NCI-H2227 (cell line): ENCODE results near the gene HMOX1.
"Not testable (repeated sequence)": the region's sequence is repeated elsewhere in the genome, so short reads cannot be mapped to it uniquely, and the experiment has no call there.

Experiments
- DNase-seq: peaks from one replicate; lab custom pipeline; 2025; ENCODE audit not compliant: unreplicated experiment; lab: John Stamatoyannopoulos, UW

HMOX1 gene

DNA sequence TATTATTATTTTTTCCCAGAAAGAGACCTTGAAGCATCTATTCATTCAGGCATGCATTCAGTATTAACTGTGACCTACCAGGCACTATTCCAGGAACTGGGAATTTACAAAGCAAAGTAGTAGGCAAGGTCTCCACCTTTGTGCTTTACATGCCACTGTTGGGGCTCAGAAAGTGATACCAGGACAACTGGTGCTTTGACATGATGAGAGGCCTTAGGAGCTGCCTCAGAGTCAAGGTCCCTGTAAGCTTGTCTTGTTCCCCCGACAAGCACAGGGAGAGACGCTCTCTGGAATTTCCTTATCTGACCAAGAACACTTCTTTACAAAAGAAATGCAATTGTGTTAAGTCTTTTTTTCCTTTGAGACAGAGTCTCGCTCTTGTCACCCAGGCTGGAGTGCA is 2.3 kb upstream of the HMOX1 start:
- no peak for DNase-seq

- DNase-seq: no peak
Measured at GRCh38 chr22:35379146-35379993, 1.5 kb upstream of the HMOX1 start.

- DNase-seq: no peak
Measured at GRCh38 chr22:35380013-35380412, 883 bp upstream of the HMOX1 start.

- no peak for DNase-seq
Measured at GRCh38 chr22:35381424-35382009, 621 bp downstream of the HMOX1 start.

DNA sequence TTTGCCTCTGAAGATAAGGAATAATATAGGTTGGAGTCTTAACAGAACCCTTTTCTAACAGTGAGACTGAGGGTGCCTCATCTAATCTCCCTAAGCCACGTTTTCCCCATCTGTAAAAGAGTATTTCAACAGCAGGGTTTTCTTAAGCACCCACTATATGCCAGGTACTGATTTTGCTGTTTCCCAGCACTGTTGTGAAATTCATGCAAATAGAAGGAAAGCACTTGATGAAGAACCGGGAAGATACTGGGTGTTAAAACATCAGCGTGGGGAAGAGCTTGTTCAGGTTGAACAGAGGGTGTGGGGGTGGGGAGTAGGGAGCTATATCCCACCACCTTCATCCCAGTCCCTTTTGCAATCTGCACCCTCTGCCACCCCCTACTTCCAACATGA is 2.8 kb downstream of the HMOX1 start:
- DNase-seq: no peak

- DNase-seq: no peak
Measured at GRCh38 chr22:35384527-35384926, 3.6 kb downstream of the HMOX1 start.

GRCh38 chr22:35384975-35385588 is 4.2 kb downstream of the HMOX1 start:
- DNase-seq: no peak

GRCh38 chr22:35386670-35387288 is 5.9 kb downstream of the HMOX1 start:
- no peak for DNase-seq

DNA sequence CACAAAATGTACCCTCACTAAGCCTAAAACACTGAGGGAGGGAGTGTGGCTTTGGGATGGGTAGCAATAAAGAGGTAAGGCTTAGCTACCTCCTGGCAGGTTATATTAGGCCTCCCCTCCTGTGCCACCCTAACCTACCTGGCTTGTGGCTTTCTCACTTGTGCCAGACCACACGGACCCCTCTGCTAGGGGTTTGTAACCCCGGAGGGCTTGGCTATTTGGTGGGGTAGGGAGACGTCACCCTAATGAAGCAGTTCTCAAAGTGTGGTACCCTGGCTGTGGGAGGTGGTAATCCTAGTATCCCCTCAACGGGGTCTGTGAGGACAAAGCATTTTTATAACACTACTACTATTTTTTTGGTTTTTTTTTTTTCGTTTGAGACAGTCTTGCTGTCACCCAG is 10.0 kb downstream of the HMOX1 start:
- DNase-seq: no peak

DNA sequence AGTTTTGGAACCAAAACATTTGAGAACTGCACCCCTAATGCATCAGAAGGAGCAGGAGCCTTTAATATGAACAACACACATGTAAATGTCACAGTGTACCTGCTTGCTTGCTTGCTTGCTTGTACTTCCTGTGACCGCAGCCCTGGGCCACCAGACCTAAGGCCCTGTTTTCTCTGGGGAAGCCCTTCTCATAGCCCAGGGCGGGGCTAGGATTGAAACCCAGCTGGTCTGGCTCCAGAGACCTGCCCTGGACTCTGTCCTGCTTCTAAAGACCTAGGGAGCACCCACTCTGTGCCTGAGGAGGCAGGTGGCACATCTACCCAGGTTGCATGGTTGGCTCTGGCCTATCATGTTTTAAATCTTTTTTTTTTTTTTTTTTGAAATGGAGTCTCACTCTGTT is 11.5 kb downstream of the HMOX1 start:
- DNase-seq: no peak

GRCh38 chr22:35393116-35394010 is 12.5 kb downstream of the HMOX1 start:
- no peak for DNase-seq

GRCh38 chr22:35394011-35394312 is 13.1 kb downstream of the HMOX1 start:
- DNase-seq: no peak

DNA sequence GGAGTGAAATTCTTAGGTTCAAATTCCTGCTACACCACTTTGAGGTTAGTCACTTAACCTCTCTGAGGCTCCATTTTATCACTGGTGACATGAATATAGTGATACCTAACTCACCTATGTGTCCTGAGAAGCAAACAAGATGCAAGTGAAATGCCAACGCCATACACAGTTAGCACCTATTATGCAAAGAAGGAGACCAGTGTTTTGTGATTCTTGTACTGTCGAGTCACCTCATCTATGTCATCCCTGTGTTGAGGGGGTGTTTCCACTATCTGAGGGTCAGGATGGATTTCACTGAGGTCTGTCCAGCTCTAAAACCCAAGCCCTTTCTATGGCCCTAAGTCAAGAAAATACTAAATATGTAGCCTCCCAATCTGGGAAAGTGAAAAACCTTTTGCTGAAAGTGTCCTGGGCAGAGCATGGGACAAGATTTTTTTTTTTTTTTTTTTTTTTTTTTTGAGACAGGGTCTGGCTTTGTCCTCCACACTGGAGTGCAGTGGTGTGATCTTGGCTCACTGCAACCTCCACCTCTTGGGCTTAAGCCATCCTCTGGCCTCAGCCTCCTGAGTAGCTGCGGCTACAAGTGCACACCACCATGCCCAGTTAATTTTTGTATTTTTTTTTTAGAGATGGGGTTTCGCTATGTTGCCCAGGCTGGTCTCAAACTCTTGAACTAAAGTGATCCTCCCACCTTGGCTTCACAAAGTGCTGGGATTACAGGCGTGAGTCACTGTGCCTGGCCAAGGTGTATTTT is 14.1 kb downstream of the HMOX1 start:
- no peak for DNase-seq

GRCh38 chr22:35396622-35397021 is 15.7 kb downstream of the HMOX1 start:
- not testable (repeated sequence) for DNase-seq

DNA sequence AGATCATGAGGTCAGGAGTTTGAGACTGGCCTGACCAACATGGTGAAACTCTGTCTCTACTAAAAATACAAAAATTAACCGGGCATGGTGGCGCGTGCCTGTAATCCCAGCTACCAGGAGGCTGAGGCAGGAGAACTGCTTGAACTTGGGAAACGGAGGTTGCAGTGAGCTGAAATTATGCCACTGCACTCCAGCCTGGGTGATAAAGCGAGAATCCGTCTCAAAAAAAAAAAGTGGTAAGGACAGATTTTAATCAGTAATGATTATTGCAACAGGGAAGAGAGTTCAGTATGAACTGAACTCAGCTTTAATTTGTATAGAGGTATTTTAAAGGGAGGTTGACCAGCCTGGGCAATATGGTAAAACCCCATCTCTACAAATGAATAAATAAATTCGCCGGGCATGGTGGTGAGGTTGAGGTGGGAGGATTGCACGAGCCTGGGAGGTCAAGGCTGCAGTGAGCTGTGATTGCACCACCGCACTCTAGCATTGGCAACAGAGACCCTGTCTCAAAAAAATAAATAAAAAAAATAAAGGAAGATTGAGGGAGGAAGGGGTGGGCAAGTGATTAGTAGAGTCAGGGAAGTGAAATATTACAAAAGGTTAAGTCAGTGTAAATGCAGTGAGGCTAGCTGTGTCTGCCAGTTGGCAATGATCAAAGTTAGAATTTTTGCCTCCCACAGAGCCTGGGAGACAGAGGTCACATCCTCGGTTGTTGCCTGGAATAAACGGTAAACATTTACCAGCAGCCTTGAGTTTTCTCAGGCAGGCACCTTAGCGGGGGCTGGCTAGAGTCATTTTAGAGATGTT is 16.4 kb downstream of the HMOX1 start:
- DNase-seq: peak; percentile 31

- no peak for DNase-seq
Measured at GRCh38 chr22:35398591-35398973, 17.7 kb downstream of the HMOX1 start.

- DNase-seq: peak; percentile 21
Measured at GRCh38 chr22:35399114-35399677, 18.3 kb downstream of the HMOX1 start.

GRCh38 chr22:35399678-35400500 is 19.0 kb downstream of the HMOX1 start, which contains the start of gene MCM5:
MCM5 (plus strand) TSS chr22:35400140; CDS start chr22:35400439, 299 bp downstream.
- peak; percentile 97 for DNase-seq
